Testis (tissue), 2 donors: ENCODE results near the gene DAD1.

Experiments
- POLR2A ChIP-seq: fragments of 450-650 bp; IDR thresholded peaks from one replicate; pipeline ENCODE4 v1.6.1; 2017; ENCODE audit warnings: antibody characterized with exemption, mild to moderate bottlenecking, moderate library complexity
- TF ChIP-seq, protein P1 (sequence below), 3 experiments: fragments of 450-650 bp in 2 of 3; fragments of 200-600 bp in 1 of 3; sonication (generic) in 1 of 3; IDR thresholded peaks; one replicate each; pipeline ENCODE4 v1.5.1; 2016 to 2019; ENCODE audit warnings: antibody characterized with exemption in 3 of 3, mild to moderate bottlenecking in 2 of 3, moderate library complexity in 1 of 3

- TF ChIP-seq, protein P1, sequence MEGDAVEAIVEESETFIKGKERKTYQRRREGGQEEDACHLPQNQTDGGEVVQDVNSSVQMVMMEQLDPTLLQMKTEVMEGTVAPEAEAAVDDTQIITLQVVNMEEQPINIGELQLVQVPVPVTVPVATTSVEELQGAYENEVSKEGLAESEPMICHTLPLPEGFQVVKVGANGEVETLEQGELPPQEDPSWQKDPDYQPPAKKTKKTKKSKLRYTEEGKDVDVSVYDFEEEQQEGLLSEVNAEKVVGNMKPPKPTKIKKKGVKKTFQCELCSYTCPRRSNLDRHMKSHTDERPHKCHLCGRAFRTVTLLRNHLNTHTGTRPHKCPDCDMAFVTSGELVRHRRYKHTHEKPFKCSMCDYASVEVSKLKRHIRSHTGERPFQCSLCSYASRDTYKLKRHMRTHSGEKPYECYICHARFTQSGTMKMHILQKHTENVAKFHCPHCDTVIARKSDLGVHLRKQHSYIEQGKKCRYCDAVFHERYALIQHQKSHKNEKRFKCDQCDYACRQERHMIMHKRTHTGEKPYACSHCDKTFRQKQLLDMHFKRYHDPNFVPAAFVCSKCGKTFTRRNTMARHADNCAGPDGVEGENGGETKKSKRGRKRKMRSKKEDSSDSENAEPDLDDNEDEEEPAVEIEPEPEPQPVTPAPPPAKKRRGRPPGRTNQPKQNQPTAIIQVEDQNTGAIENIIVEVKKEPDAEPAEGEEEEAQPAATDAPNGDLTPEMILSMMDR (IDR thresholded peaks at IDR 0.05), result no peak
- TF ChIP-seq POLR2A, result no peak
Measured at GRCh38 chr14:22613106-22613695, 24.2 kb upstream of the DAD1 start.
